ENCODE data around the gene YPEL1.

Gene YPEL1

GRCh38 chr22:21652010-21652546 is 83.5 kb downstream of the YPEL1 start:
- peak; percentile 83 for DNase-seq

GRCh38 chr22:21651521-21652009 is 84.0 kb downstream of the YPEL1 start:
- no peak for DNase-seq

DNA sequence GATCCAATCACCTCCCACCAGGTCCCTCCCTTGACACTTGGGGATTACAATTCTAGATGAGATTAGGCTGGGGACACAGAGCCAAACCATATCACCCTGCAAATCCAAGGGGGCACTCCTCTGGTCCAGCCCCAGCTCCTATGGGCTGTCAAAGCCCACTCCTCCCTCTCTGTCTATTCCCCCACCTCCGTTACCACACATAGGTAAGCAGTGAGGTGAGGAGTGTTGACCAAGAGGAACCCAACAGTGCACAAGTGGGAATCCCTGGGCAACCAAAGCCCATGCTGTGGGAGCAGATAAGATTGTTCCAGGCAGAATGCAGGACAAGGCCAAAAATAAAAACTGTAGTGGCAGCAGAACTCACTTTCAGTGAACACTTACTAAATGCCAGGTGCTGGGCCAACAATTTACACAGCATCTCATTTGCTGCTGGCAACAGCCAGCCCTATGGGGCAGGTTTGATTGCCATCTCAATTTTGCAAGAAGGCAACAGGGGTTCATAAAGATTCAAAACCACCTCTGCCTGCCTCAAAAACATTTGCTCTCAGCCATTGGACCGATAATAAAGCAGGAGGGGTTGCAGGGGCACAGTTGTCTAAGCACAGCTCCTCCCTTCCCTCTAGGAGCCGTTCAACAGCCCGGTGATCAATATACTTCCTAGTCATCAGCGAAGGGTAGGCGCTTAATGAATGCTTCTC is 84.6 kb downstream of the YPEL1 start:
- no peak for DNase-seq

DNA sequence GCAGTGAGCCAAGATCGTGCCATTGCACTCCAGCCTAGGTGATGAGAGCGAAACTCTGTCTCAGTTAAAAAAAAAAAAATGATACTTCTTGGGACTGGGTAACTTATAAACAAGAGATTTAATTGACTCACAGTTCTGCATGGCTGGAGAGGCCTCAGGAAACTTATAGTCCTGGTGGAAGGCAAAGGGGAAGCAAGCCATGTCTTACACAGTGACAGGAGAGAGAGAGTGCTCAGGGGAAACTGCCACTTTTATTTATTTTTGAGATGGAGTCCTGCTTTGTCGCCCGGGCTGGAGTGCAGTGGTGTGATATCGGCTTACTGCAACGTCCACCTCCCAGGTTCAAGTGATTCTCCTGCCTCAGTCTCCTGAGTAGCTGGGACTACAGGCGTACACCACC is 85.3 kb downstream of the YPEL1 start:
- no peak for DNase-seq
